Islet precursor cell (in vitro differentiated cells): ENCODE measurements around the gene TMEM14A.
A peak's percentile ranks its signal among the peaks of the same experiment; 100 is the strongest.
"Not testable (repeated sequence)": the region's sequence is repeated elsewhere in the genome, so short reads cannot be mapped to it uniquely, and the experiment has no call there.

Source experiments
- DNase-seq: peaks from one replicate; pipeline ENCODE4 v3.0.0-alpha.2; 2018

TMEM14A gene, protein sequence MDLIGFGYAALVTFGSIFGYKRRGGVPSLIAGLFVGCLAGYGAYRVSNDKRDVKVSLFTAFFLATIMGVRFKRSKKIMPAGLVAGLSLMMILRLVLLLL

GRCh38 chr6:52670502-52671409 is at the start of gene TMEM14A:
TSS of gene TMEM14A (plus strand) at chr6:52671113. CDS start at chr6:52677103, 5,990 bp downstream.
- peak; percentile 99 for DNase-seq

DNA sequence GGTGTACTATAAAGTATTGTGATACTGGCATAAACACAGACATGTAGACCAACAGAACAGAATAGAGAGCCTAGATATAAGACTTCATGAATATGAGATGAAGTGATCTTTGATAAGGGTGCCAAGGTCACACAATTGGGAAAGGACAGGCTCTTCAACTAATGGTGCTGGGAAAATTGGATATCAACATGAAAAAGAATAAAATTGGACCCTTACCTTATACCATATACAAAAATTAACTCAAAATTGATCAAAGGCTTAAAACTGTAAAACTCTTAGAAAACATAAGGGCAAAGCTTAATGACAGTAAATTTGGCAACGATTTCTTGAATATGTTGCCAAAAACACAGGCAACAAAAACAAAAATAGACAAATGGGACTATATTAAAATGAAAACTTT is 49.3 kb upstream of the TMEM14A start:
- no peak for DNase-seq

DNA sequence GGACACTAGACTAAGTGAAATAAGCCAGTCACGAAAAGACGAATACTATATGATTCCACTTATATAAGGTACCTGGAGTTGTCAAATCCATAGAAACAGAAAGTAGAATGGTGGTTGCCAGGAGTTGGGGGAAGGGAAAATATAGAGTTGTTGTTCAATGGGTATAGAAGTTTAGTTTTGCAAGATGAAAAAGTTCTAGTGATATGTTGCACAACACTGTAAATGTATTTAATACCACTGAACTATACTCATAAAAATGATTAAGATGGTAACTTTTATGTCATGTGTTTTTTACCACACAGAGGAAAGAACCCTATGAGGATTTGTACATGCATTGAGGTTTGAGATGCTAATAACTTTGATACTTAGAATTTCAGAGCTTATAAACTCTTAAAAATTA is 48.1 kb upstream of the TMEM14A start:
- no peak for DNase-seq

GRCh38 chr6:52632011-52632410 is 38.9 kb upstream of the TMEM14A start:
- no peak for DNase-seq

- DNase-seq = no peak
Measured at GRCh38 chr6:52634211-52634610, 36.7 kb upstream of the TMEM14A start.

DNA sequence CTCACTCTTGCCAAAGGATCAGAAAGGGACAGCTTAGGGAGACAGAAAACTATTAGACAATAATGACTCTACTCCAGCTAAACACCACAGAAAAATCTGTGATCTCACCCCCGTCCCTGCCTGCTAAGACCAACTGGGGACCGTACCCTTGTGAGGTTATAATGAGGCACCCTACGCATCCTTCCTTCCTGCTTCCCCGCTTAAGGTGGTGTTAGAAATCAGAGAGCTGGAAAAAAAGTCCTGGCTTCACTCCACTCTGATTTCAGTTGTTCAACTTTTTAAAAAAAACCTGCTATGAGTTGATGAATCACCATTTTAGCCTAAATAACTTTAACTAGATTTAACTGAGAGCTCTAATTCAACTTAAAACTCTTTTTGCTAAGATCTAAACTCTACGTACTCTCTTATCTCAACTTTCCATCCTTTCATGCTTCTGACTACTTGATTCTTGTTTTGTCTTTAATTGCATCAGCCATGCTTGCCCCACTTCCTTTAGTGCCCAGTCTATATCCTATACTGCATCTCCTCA is 35.8 kb upstream of the TMEM14A start:
- DNase-seq = no peak

DNA sequence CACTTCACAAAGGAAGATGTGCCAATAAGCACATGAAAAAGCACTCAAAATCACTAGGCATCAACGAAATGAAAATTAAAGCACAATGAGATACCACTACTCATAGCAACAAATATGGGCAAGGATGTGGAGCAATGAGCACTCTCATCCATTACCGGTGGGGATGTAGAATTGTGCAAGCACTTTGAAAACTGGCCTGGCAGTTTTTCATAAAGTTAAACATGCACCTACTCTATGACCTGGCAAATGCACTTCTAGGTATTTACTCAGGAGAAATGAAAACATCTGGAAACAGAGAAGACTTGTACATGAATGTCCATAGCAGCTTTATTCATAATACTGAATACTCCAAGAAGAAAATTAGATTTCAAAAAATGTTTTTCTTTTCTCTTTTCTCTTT is 34.1 kb upstream of the TMEM14A start:
- no peak for DNase-seq

DNA sequence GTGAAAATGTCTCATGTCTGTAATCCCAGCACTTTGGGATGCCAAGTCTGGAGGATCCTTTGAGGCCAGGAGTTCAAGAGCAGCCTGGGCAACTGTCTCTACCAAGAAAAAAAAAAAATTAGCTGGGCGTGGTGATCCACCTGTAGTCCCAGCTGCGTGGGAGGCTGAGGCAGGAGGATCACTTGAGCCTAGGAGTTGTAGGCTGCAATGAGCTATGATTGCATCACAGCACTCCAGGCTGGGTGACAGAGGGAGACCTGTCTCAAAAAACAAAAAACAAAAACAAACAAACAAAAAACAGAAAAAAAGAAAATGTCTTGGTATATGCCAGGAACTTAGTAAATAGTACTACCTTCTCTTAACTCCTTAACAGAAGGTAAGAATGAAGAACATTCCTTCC is 31.4 kb upstream of the TMEM14A start:
- no peak for DNase-seq

DNA sequence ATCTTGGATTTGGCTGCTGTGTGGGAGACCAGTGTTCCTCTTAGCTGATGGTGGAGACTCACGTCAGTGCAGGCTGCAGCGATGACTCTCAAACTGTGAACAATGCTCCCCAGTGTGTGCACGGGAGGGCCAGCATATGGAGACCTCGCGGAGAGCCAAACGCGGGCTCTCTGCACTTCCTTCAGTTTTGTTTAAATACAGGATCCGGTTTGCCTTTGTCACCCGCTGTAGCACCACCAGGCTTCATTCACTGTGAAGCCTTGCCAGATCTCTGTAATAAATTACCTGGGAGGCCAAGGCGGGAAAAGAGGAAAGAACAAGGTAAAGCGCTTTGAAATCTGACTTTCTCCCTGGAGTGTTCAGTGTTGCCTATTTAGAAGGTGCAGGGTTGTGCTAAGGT is 30.7 kb upstream of the TMEM14A start:
- DNase-seq = no peak

DNA sequence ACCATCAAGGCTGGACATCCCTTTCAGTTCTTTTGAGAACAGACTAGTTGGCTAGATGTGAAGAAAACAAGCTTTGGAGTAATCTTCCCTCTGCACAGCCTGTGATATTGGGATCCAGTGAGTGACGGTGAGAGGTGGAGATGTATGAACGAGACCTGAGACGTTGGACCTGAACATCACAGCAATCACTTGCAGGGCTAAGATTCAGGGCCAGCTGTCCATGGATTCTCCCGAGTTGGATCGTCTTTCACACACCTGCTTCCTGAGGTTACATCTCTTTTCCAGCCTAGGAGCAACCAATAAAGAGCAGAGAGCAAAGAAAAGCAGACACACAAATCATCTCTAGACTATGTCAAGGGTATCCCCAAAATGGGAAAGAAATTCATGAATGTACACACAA is 30.0 kb upstream of the TMEM14A start:
- no peak for DNase-seq

- no peak for DNase-seq
Measured at GRCh38 chr6:52641388-52641787, 29.5 kb upstream of the TMEM14A start.

DNA sequence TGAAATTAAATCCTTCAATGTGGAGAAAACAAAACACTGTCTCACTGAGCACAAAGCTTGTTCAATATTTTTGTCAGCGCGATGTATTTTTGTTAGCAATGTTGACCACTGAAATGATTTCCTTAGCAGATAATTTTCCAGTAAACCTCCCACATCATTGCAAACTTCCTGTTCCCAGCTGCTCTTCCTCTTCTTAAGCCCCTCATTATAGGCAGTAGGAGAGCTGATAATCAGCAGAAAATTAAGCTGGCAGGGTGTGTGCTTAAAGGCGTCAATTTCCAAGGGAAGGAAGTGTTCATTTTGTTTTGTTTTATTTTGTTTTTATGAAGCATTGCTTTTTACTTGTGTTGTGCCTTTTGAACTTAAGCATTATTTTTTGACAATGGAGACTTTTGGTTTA is 29.1 kb upstream of the TMEM14A start:
- DNase-seq = no peak

- no peak for DNase-seq
Measured at GRCh38 chr6:52642368-52642767, 28.5 kb upstream of the TMEM14A start.

DNA sequence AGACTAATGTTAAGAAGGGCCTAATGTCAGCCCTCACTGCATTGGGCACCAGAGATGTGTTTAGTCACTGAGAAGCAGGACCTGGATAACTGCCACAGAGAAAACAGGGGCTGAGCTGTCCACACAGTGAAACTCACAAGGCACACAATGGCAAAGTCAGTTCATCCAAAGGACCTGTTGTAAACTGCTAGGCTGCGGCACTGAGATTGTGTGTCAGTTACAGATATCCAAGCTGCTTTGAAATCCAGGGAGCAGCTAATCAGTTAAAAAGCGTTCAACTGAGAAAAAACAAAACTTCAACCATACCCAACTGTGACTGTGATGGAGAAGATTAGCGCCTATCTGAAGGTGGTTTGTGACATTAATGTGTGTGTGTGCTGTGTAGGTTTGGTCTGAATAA is 27.8 kb upstream of the TMEM14A start:
- no peak for DNase-seq

DNA sequence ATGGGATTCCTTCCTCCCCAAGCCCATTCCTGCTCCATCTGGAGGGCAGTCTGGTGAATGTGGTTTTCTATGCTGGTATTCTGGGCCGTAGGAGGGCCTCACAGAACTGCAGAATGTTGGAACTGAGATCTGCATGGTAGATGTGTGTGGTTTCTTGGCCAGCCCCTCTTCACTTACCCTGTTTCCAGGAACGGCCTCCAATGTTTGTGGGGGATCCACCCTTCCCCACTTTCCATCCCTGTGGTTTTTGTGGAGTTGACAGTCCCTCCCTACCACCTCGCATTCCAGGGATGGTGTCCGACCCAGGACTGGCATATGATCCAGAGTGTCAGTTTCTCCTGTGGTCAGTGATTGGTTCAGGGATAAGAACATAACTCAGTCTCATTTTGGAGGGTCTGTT is 26.7 kb upstream of the TMEM14A start:
- no peak for DNase-seq

- no peak for DNase-seq
Measured at GRCh38 chr6:52645976-52646375, 24.9 kb upstream of the TMEM14A start.

DNA sequence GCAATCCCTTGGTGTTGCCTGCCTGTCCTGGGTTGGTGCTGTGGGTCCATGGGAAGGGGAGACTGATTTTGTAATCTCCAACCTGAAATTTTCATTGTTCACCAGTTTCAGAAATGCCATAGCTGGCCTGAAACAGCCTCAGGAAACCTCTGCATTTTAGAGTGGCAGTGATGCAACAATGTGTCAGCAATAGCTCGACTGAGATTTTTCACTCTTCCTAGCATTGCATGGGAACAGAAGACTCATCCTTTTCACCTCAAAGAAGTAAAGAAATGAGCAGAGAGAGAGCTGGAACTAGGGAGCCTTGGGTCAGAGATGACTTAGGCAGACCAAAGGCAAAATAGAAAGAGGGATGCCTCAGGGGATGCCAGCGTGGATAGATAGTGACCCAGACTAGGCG is 23.7 kb upstream of the TMEM14A start:
- no peak for DNase-seq

GRCh38 chr6:52649536-52650160 is 21.3 kb upstream of the TMEM14A start:
- DNase-seq = no peak

DNA sequence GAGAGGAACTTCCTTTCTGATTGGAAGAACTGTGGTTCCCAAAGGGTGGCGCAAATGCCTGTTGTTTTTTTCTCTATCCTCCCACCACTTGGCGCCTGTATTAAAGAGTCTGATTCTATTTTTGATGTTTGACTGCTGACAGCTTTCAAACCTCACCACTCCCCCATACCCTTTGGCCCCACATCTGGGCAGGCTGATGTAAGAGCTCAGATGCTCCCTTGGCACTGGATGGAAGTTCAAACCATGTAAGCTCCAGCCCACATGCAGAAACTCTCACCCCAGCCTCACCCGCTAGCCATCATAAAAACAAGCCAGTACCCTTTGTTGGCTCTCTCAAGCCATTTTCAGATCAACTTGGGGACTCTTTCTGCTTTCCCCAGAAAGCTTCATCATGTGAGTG is 20.0 kb upstream of the TMEM14A start:
- DNase-seq = no peak

DNA sequence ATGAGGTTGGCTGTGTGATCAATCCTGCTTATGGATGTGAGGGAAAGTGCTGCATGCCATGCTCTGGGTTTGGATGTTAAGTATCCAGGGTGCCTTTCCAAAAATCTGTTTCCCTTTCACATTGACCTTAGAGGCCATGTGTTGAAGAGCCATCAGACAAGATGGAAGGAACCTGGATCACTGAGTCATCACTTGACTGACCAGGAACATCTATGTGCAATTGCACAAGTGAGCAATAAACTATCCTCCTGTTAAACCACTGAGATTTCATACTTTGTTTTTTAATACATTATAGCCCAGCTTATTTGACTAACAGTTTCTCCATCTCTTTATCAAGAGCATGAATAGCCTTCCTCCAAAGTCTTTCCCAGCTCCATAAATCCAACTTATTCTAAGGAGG is 17.8 kb upstream of the TMEM14A start:
- no peak for DNase-seq

DNA sequence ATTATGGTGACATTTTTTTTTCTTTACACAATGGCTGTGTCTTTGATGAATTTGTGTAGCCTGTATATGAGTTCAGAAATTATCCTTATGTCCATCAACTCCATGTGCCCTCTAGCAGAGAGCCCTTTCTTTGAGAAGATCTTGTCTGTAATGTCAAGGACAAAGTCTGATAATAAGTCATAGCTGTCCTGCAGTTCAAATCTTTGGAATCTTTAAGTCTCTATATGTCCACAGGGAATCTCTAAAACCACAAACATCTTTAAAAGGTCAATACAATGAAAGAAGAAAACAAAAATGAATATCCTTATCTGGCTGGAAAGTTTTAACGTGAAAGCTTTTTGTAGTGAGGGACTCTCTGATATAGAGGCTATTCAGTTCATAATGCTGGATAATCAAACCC is 16.9 kb upstream of the TMEM14A start:
- no peak for DNase-seq

DNA sequence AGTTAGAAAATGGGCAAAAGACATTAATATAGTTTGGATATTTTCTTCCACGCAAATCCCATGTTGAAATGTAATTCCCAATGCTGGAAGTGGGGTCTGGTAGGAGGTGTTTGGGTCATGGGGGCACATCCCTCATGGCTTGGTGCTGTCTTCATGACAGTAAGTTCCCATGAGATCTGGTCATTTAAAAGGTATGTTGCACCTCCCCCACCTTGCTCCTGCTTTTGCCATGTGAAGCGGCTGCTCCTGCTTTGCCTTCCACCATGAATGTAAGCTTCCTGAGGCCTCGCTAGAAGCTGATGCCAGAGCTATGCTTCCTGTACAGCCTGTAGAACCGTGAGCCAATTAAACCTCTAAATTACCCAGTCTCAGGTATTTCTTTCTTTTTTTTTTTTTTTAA is 16.3 kb upstream of the TMEM14A start:
- DNase-seq = no peak

DNA sequence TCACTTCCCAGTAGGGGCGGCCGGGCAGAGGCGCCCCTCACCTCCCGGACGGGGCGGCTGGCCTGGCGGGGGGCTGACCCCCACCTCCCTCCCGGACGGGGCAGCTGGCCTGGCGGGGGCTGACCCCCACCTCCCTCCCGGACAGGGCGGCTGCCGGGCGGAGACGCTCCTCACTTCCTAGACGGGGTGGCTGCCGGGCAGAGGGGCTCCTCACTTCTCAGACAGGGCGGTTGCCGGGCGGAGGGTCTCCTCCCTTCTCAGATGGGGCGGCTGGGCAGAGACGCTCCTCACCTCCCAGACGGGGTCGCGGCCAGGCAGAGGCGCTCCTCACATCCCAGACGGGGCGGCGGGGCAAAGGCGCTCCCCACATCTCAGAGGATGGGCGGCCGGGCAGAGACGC is 15.0 kb upstream of the TMEM14A start:
- DNase-seq = not testable (repeated sequence)

DNA sequence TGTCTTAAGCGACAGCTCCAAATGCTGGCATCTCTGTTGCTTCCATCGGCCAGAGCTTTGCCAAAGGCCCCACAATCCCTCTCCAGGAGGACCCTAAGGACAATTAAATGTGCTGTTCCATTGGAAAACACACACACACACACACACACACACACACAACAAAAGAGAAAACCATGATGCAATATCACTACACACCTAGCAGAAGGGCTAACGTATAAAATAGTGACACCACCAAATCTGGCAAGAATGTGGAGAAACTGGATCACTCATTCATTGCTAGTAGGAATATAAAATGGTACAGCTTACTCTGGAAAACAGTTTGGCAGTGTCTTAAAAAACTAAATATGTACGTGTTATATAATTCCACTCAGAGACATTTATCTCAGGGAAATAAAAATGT is 13.0 kb upstream of the TMEM14A start:
- no peak for DNase-seq
